Stimulated activated CD4-positive, alpha-beta T cell treated with anti-CD3 and anti-CD28 coated beads, TNF-alpha, amount 100 ng/mL, for 4 hours (primary cell): ENCODE measurements around the gene ITPR1.

Experiments used
- DNase-seq, 3 experiments: peaks; one replicate each; pipeline ENCODE4 v3.0.0-alpha.2; 2020; ENCODE audit warnings: low read depth in 3 of 3

The ITPR1 gene

DNA sequence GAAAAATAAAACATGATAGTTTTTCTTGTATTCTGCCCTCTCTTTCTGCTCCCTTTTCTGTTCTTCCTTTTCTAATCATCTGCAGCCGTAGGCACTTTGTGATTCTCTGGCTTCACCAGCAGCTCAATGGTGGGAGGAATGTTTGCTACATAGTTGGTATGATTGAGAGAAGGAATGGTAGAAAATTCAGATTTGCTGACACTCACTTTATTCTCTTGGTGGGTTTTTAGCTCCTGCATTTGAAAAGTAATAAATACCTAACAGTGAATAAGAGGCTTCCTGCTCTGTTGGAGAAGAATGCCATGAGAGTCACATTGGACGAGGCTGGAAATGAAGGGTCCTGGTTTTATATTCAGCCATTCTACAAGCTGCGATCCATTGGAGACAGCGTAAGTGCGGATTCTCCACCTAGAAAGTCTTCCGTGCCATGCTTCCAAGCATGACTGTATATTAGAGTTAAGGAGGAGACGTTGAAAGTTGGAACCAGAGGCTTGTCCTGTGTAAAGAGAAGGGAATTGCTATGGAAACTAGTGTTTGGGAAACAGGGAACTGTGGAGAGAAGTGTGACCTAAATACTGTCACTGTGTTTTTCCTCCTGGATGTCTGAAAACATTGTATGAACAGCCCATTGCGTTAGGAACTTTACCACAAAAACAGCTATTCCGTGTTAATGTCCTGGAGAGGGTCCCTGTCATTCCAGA is 148.9 kb downstream of the ITPR1 start:
- DNase-seq: no peak

DNA sequence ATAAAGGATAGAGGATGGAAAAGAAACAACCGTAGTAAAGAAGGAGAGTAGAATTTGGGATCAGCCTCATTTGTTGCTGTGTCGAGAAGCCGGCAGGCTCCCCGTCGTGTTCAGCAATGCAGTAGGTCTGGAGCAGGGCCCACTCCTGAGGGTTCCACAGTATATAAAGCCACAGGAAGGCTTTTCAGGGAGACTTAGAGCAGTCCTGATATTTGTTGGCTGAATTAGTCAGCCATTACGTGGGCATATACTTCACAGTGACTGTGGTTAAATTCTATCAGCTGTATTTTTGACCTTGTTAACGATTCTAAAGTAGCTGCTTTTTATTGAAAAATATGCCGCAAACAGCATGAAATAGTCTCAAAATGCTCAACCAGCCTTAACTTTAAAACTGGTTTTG is 149.5 kb downstream of the ITPR1 start:
- no peak for DNase-seq

DNA sequence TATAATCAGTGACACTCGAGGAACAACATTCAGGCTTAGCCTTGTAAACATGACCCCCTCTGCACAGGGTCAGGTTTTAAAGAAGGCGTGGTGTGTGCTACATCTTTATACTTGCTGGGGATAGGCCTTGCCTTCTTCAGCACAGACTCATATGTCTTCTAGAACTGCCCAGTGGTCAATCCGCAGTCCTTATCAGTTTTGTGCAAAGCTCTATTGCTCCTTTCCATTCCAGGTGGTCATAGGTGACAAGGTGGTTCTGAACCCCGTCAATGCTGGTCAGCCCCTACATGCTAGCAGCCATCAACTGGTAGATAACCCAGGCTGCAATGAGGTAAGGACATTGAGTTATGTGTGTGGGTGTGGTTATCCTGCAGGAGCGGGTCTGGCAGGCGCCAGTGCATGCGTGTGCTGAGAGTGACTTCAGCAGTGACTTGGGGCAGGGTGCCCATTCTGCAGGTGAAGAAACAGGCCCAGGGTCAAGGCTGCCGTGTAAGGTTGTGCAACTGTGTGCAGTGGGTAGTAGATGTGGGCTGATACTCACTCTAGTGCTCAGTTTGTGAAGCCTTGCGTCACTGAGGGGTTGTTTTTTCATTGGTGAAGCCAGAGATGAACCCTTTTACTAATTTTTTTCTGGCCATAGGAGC is 150.9 kb downstream of the ITPR1 start:
- no peak for DNase-seq

DNA sequence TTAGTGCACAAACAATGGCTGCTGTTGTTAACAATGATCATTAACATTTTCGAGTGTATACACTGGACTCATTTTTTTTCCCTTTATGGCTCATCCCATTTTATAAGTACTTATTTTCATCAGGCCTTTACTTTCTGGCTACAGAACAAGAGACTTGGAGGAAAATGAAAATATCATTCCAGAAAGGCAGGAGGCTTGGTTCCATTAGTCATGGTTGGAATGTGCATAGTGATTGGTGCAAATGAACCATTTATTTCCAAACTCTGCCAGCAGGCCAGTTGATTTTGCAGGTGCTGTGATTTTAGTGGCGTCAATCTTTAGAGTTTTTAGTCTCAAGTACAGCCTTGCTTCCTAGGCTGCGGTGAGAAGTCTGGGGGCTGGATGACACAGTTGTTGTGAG is 151.8 kb downstream of the ITPR1 start:
- no peak for DNase-seq

DNA sequence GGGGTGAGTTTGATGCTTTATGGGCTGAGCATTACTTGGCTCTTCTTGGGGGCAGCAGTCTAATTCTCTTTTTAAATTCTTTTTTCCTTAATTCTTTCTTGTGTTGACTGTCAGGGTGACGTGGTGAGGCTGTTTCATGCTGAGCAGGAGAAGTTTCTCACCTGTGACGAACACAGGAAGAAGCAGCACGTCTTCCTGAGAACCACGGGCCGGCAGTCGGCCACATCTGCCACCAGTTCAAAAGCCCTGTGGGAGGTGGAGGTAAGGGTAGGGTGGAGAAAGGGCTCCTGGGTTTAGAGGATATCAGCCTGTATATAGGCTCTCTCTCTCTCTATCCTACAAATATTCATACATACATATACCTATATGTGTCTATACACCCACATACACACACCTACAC is 152.3 kb downstream of the ITPR1 start:
- DNase-seq: no peak

DNA sequence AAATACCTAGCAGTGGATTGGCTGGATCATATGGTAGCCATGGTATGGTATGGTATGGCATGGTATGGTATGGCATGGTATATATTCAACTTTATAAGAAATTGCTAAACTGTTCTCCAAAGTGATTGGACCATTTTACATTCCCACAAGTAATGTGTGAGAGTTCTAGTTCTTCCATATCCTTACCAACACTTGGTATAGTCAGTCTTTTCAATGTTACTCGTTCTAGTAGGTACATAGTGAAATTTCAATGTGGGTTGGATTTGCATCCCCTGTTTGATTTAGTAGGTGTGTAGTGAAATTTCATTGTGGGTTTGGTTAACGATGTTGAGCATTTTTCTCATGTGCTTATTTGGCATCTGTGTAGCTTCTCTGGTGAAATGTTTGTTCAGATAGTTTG is 154.3 kb downstream of the ITPR1 start:
- no peak for DNase-seq

DNA sequence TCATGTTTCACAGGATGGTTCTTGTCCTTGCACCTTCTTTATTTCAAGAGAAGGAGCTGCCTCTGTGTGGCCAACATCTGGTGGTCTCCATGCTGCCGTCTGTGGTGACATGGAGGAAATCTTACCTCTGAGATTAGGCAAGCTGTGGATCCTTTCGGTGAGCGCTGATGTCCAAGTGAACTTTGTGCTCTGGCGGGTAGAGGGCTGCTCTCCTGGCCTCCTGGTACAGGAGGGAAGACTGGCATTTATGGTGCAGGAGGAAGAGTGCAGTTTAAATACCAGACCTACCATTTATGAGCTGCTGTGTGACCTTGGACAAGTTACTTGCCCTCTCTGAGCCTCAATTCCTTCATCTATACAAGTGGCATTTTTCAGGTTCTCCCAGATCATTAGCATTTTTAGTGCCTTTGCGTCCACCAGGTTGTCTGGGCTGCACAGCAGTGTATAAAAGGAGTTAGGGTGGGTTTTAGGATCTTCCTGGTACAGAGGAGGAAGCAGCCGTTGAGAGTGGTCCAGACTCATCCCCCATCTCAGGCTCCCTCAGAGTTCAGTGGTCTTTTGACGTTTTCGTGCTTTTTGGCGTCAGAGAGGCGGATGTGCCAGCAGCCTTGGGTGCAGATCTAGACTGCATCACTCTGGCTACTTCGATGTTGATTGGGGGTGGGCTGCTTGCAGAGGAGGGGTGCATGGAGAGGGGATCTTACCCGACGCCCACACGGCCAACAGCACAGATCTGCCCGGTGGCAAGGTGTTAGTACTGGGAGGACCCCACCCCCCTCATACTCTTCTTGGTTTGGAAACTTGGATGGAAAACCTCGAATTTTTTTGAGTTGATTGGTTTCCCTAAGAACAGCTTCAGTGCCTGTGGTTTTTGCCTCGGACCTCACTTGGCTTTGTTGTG is 162.2 kb downstream of the ITPR1 start:
- DNase-seq: no peak

DNA sequence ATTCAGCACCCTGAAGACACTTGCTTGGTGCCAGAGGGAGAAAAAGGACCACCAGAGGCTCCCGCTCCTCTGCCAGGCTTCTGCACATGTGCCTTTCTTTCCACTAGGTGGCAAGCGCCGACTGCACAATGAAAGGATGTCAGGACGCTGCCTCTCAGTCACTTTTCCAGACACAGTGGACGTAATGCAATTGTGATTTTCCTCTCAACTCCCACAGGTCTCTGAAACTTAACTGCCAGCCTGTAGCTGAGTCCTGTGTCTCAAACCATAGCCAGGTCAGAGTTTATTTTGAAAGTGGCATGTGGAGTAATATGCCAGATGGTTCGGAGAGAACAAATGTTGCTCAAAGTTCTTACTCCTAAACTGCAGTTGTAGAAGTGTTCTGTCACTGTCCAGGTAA is 162.9 kb downstream of the ITPR1 start:
- no peak for DNase-seq

DNA sequence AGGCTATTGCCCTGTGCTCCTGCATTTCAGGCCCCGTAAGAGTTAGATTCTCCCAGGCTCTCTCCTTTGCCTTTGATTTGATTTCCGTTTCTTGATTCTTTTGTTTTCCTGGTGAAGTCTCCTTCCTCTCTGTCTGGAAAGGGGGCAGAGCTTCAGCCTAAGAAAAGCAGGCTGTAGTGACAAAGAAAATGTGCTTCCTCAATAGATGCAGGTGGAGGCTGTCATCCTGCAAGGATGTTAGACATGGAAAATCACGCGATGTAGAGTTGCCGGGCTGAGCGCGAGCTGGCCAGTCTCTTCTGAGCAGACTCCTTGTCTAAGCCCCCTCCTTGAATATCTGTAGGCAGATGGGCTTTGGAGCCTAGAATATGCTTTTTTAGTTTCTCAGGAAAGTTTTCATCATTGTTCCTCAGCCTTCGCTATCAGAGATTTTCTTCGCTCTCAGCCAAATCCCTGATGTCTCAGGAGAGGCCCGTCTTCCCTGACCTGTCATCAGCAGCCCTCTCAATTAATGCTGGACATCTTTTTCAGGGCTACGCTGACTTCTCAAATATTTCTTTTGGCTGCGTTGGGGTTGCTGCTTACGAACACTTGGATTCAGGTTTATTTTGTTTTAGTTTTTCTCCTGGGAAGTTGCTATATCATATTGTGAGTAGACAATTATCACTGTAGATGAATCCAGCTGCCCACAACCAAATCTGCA is 163.6 kb downstream of the ITPR1 start:
- no peak for DNase-seq

DNA sequence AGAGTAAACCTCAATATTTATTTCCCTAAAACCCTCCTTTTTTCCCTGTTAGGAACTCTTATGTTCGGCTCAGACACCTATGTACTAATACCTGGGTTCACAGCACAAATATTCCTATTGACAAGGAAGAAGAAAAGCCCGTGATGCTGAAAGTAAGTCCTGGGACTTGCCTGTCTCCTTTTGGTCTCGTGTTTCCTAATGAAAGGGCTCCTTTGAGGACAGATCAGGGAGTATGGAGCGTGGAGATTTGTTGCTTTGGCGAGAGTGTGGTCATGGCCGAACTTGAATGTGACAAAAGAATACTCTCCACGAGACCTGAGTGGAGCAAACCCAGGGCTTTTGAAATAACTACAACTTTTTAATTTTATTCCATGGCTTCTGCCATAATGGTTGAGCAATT is 167.8 kb downstream of the ITPR1 start:
- no peak for DNase-seq

DNA sequence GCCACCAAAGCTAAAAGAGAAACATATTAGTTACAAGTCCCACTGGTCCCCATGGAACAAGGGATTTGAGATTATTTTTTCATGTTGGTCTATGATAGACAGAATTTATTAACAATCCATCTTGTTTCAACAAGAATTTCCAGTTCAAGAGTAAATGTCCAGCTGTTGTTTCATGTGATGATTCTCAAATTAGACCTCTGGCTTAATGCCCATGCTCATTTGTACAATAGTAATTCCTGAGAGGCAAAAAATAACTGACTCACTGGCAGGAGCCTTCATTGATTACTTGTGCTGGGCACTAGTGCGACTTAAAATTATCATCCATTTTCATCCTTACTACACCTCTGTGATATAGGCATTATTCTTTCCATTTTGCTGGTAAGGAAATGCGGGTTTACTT is 171.3 kb downstream of the ITPR1 start:
- DNase-seq: no peak

DNA sequence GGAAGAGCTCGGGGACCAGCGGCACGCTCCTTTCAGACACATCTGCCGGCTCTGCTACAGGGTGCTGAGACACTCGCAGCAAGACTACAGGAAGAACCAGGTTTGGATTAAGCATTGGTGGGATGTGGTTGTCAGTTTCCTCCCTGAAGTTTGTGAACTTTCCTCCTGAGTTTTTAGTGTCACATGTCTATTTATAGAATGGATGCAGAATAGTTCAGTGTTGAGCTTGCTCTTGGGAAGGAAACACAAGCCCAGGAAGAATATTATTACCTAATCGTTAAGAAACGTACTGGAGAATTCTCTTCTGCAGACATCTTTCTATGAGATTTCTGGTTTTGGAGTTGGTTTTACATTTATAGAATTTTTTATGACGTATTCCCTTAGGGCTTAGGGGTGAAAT is 172.0 kb downstream of the ITPR1 start:
- DNase-seq: no peak

DNA sequence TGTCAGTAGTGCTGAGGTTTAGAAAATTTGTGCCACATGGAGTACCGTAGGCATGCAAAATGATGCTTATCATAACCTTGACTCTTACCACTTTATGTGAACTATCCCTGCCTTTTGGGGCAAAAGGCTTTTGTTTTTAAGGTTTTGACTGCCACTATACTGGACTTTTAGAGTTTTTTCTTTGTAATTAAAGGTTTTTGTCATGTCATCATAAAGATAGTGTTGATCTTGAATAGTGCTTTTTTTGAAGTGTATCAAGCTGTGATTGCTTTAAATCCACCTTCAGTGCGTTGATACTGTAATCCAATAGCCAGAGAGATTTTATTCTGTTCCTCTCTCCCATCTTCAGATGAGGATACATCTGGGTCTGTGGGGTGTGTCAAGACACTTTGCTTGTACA is 172.9 kb downstream of the ITPR1 start:
- DNase-seq: no peak

DNA sequence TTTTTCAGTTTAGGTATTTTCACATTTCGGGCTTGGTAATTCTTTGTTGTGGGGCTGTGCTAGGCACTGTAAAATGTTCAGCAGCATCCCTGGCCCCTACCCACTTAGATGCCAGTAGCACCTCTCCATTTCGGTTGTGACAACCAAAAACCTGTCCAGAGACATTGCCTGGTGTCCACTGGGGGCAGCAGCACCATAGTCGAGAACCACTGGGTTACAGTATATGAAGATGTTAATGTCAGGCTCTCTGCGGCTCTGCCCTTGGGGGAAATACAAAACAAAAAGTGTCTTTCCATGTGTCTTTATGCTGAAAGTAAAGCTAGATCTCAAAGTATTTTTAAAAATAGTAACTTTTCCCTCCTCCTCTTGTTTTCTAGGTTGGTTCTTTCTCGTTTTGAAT is 177.2 kb downstream of the ITPR1 start:
- DNase-seq: no peak

DNA sequence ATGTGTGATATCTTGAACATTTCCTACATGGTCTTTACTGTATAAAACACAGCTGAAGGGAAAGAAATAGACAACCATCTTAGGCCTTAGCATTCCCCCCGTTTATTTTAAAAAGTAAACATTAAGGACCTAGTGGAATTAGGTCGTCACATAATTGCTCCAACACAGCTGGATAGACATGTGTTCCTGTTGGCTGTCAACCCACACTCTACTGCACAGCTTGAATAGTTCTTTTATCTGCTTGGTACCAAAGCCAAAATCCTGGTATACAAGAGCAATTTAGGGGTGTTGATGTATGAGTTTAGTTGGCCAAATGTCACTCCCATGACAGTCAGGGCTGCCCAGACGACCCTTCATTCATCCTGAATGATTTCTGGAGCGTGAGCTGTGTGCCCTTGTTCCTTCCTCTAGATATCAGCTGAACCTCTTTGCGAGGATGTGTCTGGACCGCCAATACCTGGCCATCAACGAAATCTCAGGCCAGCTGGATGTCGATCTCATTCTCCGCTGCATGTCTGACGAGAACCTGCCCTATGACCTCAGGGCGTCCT is 179.7 kb downstream of the ITPR1 start:
- DNase-seq: no peak

DNA sequence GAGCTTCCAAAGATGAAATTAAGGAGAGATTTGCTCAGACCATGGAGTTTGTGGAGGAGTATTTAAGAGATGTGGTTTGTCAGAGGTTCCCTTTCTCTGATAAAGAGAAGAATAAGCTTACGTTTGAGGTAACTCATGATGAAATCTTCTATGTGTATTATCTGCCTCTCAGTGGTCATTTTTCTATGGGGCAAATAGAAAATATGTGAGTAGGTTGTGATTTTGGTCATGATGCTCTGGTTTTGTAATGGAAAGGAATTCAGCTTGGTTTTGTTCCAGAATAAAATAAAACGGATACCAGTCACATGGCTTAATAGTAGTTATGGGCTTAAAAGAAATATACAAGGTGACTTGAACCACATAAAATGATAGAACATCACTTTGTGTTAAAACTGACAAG is 181.1 kb downstream of the ITPR1 start:
- DNase-seq: no peak

DNA sequence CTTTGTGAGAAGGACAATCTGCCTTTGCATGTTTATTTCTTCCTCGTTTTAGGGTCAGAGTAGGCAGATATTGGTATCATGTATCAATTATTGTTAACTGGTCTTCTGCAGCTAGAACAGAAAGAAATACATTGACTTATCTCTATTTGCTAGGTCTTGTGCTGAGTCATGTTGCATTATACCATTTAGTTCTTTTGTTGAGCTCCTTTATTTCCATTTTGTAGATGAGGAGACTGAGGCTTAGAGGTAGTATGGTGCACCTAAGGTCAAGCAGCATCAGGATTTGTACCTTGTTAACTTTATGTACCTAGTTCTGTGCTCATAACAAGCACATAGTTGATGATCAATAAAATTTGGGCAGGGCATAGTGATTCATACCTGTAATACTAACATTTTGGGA is 182.6 kb downstream of the ITPR1 start:
- DNase-seq: no peak

DNA sequence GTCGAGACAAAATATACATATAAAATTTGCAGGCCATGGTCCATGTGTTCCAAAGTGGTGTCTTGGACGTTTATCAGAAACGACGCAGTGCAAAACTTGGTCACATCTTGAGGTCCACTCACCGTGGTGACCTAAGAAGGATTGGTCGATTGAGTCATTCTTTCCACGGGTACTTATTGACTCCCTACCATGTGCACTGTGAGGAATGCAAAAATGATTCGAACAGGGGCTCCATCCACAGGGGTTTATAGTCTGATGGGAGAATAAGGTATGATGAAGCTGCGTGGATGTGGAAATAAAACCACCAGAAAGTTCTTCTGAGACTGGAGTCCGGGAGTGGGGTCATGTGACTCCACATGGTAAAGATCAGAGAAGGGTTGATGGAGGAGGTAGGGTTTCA is 185.2 kb downstream of the ITPR1 start:
- no peak for DNase-seq

DNA sequence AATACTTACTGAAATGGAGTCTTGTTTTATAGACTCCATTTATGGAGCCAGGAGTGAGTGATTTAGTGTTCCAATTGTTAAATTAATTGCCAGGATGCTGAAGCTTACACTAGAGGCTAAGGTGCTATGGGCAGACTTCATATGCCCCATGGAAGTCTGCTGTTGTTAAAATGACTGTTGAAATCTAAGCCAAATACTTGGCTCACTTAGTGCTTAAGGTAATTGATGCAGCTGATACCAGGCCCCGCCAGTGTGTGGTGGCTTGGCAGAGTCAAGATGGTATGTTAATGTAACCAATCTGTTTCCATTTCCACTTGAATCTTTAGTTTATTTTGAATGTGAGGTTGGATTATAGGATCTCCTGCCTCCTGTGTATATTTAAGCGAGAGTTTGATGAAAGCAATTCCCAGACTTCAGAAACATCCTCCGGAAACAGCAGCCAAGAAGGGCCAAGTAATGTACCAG is 187.1 kb downstream of the ITPR1 start:
- DNase-seq: no peak

DNA sequence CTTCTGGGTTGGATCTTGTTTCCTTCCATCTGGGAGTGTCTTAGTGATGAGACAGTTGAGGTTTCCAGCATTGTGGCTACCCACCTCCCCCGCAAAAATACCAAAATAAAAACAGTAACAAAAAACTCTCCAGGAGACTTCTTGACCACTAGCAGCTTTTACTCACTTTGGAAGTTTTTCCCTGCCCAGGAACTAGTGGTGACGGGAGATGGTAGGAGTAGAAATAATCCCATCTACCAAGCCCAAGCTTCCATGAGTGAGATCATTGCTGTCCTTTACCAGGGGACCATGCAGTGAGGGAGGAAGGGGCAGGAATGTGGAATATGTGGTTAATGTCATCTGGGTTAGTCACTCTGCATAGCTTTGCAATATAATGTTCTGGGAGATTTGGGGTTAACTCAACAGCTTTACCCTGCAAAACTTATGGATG is 187.7 kb downstream of the ITPR1 start:
- no peak for DNase-seq

DNA sequence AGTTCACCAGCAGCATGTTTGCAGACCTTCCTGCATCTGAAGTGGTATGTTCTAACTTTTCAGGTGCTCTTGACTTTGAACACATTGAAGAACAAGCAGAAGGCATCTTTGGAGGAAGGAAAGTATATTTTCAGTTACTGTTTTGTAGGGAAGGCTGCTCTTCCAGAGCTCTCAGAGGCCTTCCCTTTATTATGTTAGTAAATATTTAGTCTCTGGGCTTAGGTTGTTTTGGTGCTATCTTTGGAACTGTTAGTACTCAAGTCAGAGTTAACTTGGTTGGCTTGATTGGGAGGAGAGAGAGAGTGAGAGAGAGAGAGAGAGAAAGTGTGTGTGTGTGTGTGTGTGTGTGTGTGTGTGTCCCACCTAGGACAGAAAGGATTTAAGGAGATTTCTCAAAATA is 188.2 kb downstream of the ITPR1 start:
- DNase-seq: no peak

DNA sequence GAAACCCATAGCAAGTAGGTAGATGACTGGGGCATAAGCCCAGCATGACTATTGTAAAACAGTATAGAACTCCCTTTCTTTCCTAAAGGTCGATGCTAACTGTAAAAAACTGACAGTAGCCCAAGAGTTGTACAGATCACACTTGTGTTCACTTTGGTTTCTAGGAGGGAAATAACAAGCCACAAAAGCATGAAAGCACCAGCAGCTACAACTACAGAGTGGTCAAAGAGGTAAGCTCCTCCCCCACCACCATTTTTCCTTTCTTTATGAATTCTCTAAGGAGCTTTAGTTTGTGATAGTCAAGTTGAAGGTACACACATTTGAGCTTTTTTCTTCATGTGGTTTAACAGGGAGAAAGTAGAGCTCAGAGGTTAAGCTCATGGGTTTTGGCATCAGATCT is 191.0 kb downstream of the ITPR1 start:
- DNase-seq: no peak
